ENCODE results near the gene TDRD12.

TDRD12 gene, protein sequence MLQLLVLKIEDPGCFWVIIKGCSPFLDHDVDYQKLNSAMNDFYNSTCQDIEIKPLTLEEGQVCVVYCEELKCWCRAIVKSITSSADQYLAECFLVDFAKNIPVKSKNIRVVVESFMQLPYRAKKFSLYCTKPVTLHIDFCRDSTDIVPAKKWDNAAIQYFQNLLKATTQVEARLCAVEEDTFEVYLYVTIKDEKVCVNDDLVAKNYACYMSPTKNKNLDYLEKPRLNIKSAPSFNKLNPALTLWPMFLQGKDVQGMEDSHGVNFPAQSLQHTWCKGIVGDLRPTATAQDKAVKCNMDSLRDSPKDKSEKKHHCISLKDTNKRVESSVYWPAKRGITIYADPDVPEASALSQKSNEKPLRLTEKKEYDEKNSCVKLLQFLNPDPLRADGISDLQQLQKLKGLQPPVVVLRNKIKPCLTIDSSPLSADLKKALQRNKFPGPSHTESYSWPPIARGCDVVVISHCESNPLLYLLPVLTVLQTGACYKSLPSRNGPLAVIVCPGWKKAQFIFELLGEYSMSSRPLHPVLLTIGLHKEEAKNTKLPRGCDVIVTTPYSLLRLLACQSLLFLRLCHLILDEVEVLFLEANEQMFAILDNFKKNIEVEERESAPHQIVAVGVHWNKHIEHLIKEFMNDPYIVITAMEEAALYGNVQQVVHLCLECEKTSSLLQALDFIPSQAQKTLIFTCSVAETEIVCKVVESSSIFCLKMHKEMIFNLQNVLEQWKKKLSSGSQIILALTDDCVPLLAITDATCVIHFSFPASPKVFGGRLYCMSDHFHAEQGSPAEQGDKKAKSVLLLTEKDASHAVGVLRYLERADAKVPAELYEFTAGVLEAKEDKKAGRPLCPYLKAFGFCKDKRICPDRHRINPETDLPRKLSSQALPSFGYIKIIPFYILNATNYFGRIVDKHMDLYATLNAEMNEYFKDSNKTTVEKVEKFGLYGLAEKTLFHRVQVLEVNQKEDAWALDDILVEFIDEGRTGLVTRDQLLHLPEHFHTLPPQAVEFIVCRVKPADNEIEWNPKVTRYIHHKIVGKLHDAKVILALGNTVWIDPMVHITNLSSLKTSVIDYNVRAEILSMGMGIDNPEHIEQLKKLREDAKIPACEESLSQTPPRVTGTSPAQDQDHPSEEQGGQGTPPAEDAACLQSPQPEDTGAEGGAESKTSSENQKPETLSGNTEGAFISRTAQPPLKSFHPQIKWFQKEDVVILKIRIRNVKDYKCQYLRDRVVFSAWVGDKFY (N-terminal part only)

DNA sequence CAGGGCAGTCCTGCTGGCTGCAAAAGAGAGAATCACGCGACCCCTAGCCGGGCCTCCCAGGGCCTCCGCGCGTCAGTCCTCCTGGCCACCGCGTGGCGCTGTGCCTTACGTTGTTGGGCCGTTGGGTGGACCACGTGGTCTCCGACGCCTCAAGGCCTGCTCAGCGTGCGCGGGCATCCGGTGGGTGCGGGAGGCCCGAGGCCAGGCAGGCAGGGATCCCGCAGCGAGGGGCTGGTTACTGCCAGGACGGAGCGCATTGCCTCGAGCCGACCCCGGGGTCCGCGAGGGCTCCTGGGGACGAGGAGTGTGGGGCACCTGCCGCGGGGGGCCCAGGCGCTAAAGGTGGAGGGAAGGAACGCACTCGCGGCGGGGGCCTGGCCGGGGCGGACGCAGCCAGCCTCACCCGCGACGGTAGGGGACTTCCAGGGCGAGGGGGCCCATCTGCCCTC lies at the start of gene TDRD12:
Gene TDRD12 (plus strand): TSS at position 157 of the 449 bp plus-strand sequence. CDS start 306 bp downstream, outside the sequence.
- DNase-seq (ENCODE audit: low read depth): no peak
- H3K4me3 ChIP-seq (ENCODE audit: low read depth, low read length): no peak within 1 kb of the TSS
- TF ChIP-seq POLR2A (IDR thresholded peaks at IDR 0.05; ENCODE audit: extremely low read depth, insufficient read length) (no peak), MYC (IDR thresholded peaks at IDR 0.05; ENCODE audit: low read depth, low read length) (no peak)
- TF ChIP-seq, protein P1, sequence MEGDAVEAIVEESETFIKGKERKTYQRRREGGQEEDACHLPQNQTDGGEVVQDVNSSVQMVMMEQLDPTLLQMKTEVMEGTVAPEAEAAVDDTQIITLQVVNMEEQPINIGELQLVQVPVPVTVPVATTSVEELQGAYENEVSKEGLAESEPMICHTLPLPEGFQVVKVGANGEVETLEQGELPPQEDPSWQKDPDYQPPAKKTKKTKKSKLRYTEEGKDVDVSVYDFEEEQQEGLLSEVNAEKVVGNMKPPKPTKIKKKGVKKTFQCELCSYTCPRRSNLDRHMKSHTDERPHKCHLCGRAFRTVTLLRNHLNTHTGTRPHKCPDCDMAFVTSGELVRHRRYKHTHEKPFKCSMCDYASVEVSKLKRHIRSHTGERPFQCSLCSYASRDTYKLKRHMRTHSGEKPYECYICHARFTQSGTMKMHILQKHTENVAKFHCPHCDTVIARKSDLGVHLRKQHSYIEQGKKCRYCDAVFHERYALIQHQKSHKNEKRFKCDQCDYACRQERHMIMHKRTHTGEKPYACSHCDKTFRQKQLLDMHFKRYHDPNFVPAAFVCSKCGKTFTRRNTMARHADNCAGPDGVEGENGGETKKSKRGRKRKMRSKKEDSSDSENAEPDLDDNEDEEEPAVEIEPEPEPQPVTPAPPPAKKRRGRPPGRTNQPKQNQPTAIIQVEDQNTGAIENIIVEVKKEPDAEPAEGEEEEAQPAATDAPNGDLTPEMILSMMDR (IDR thresholded peaks at IDR 0.05; ENCODE audit: low read depth, low read length): no peak
- TF ChIP-seq, protein P2, sequence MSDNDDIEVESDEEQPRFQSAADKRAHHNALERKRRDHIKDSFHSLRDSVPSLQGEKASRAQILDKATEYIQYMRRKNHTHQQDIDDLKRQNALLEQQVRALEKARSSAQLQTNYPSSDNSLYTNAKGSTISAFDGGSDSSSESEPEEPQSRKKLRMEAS (IDR thresholded peaks at IDR 0.05; ENCODE audit: low read depth, low read length): no peak

DNA sequence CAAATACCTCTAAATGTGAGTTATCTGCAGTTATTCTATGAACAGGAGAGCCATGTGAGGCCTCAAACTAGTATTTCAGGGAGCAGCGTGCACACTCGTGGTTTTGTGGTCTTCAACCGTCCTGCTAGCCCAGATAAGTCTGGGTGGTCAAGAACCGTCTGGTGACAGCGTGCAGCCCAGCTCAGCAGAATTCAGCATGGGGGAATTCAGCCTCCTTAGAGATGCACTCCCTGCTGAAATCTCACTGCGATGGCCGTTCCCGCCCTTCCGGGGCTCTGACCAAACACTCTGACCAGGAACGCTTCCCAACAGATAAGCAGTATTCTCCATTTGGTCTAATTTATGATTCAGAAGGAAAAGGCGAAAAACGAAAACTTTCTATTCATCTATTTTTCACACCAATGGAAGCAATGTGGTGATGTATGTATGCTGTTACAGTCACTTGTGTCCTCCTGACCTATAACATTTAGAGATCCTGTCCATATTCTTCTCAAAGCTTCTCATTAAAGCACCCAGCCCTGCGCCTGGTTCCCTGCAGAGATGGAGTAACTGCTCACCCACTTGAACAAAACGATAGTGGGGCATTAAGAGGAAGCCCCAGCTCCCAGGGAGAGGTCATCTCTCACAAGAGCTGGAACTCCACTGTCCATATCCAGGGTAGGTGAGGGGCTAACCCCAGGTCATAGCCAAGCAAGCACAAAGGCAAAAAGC lies 47.5 kb upstream of the TDRD12 start:
- TF ChIP-seq MYC (IDR thresholded peaks at IDR 0.05; ENCODE audit: low read depth, low read length) (peak; percentile 92), POLR2A (IDR thresholded peaks at IDR 0.05; ENCODE audit: extremely low read depth, insufficient read length) (no peak)
- TF ChIP-seq, protein P1 (IDR thresholded peaks at IDR 0.05; ENCODE audit: low read depth, low read length): no peak
- TF ChIP-seq, protein P2 (IDR thresholded peaks at IDR 0.05; ENCODE audit: low read depth, low read length): peak; percentile 93
- H3K4me3 ChIP-seq (ENCODE audit: low read depth, low read length): peak overlapping the region; percentile 83
- peak; percentile 89 for DNase-seq (ENCODE audit: low read depth)

DNA sequence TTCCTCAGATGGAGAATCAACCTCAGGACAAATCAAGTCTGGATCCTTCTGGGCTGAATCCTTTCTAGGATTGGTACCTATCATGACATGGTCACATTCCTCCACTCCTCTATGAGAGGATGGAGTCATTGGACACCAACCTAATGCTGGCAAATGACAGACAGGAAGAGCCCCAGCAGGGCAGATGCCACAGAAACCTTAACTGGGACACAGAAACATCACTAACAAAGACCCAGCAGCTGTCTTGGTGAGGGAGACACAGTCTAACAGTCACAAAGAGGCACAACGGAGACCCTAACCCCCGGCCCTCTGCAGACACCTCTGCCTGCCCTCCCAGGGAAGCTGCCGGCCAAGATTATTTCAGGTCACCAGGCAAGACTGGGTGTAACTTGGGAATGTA lies 46.7 kb upstream of the TDRD12 start:
- DNase-seq (ENCODE audit: low read depth): peak; percentile 58
- peak overlapping the region; percentile 83 for H3K4me3 ChIP-seq (ENCODE audit: low read depth, low read length)
- no peak for TF ChIP-seq MYC (IDR thresholded peaks at IDR 0.05; ENCODE audit: low read depth, low read length)
- TF ChIP-seq, protein P1 (IDR thresholded peaks at IDR 0.05; ENCODE audit: low read depth, low read length): no peak
- TF ChIP-seq POLR2A (IDR thresholded peaks at IDR 0.05; ENCODE audit: extremely low read depth, insufficient read length): no peak
- TF ChIP-seq, protein P2 (IDR thresholded peaks at IDR 0.05; ENCODE audit: low read depth, low read length): no peak

DNA sequence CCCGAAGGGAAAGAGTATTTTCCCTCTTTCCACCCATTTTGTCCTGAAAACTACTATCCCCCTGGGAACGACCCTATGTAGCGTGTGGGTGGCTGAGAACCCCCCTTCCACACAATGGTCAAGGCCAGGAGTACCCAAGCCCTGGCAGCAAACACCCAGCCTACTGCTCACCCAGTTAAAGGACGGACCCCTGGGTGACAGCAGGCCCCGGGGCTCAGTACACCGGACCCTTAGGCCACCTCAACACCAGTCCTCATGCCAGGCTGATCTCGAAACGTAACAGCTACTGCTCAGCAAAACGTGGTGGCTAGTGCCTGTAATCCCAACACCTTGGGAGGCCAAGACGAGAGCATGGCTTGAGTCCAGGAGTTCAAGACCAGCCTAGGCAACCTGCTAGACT lies 46.0 kb upstream of the TDRD12 start:
- DNase-seq (ENCODE audit: low read depth): peak; percentile 23
- TF ChIP-seq, protein P1 (IDR thresholded peaks at IDR 0.05; ENCODE audit: low read depth, low read length): no peak
- TF ChIP-seq, protein P2 (IDR thresholded peaks at IDR 0.05; ENCODE audit: low read depth, low read length): no peak
- no peak for TF ChIP-seq POLR2A (IDR thresholded peaks at IDR 0.05; ENCODE audit: extremely low read depth, insufficient read length)
- peak overlapping the region; percentile 83 for H3K4me3 ChIP-seq (ENCODE audit: low read depth, low read length)

Data from NB4 (cell line).